ENCODE measurements around the gene ORM2.
"Not testable (repeated sequence)": the region's sequence is repeated elsewhere in the genome, so short reads cannot be mapped to it uniquely, and the experiment has no call there.

The ORM2 gene

DNA sequence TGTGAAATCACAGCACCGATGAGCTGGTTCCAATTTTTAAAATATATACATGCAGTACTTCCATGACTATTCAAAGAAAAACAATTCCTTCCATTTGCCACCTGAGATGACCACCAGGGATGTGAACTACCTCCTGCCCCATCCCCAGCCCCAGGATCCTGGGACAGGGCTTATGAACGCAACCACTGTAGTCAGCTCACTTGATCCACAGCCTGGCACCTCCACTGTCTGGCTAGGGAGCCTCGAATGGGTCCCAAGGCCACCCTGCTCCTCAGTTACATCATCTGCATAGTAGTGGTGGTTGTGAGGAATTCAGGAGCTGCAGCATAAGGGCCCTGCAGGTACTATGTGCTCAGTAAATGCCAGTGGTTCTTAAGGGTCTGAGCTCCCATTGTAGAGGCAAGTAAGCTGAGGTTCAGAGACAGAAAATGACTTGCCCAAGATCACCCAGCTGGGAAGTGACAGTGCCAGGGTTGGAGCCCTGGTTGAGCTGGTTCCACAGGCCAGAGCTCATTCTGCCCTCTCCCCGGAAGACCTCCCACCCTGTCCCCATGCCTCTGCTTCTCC lies 2.9 kb downstream of the ORM2 start:
- DNase-seq (ENCODE audit: low read depth) = not testable (repeated sequence)

DNA sequence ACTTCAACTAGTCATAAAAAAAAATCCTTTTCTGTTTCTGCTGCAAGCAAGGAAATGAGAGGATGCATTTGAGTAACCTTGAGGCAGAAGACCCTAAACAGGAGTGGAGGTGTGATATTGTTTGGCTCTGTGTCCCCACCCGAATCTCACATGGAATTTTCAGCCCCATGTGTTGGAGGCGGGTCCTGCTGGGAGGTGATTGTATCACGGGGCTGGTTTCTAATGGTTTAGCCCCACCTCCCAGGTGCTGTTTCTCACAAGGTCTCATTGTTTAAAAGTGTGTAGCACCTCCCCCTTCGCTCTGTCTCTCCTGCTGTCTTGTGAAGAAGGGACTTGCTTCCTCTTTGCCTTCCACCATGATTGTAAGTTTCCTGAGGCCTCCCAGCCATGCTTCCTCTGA lies 4.0 kb downstream of the ORM2 start:
- DNase-seq (ENCODE audit: low read depth) = not testable (repeated sequence)

DNA sequence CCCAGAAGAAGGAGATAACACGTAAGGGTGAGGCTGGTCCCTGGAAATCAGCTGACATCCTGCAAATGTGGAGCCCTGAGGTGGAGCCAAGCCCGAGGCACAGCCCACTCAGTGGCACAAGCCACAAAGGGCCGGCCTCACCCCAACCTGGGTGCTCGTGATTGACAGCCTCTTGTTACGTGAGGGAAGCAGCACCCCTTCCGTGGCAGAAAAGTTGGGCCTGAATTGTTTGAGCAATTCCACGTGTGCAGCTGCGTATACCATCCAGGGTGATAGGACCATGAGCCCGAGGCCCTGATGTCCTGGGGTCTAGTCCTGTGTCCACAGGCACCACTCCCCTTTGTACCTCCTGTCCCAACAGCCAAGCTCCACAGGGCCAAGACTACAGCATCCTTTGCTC lies 4.8 kb downstream of the ORM2 start:
- DNase-seq (ENCODE audit: low read depth) = no peak

DNA sequence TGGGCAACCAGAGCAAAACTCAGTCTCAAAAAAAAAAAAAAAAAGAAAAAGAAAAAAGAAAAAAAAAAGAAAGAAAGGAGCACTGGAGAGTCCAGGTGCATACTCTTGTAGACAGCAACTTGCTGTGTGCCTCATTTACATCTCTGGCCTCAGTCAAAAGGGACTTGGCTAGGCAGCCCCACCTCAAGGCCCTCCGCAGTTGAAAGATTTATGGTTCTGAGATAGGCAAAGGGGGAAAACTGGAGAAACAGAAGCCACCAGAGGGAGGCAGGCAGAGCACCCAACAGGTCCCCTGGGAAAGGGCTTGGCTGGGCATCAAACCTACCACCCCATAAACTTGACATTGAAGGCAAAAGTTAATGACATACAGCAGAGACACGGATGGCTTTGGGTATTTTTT lies 6.1 kb downstream of the ORM2 start:
- DNase-seq (ENCODE audit: low read depth) = no peak

DNA sequence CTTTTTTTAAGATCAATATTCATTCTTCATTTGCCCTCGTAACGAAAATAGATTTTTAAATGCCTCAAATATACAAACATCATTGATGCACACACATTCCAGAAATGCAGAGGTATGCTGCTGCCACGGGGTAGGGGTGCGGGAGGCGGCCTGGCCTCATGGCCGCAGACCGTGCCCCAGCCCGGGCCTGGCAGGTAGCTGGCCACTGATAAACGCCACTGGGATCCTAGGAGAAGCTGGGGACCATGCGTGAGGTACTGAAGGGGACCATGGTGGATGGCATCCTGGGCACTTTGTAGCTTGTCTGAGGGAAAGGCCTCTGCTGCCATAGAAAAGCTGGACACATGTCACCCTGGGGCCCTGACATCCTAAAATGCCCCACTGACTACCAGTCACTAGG lies 6.5 kb downstream of the ORM2 start:
- DNase-seq (ENCODE audit: low read depth) = no peak

DNA sequence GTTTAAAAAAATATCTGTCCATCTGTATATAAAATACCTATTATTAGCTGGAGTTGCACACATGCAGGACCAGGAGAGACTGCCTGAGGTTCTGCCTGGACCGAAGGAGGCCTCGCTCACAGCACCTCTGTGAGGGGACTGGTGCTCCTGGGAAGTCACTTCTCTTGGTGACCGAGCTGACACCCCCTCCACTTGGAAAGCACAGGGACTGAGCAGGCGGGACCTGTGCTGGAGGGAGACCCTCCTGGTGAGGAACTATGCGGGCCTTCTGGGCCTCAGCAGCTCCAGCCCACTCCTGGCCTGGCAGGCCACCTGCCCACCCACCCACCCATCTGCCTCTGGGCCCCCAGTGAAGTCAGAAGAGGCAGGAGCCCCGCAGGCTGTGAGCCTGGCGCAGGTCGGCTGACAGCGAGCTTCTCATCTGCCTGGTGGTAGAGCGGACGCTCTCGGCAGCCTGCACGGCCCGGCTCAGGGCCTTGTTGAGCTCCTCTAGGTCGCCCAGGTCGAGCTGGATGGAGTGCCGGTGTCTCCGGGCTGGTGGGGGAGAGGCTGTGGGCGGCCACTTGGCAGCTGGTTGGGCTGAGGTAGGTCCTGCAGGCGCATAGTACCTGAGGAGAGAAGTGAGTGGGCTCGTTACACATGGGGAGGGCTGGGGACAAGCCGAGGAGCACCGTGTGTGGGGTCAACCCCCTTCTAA lies 7.2 kb downstream of the ORM2 start:
- DNase-seq (ENCODE audit: low read depth) = no peak

DNA sequence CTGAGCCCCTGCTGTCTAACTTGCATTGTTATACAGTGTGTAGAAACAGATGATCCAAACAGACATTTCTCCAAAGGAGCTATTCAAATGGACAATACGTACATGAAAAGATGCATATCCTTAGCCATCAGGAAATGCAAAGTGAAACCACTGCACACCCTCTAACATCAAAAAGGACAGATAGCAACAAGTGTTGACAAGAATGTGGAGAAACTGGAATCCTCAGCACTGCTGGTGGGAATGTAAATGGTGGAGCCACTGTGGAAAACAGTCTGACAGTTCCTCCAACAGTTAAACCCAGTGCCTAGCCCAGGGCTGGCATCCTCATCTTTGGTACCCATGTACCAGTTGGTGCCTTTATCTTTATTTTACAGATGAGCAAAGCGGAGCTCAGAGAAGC lies 8.5 kb downstream of the ORM2 start:
- no peak for DNase-seq (ENCODE audit: low read depth)

DNA sequence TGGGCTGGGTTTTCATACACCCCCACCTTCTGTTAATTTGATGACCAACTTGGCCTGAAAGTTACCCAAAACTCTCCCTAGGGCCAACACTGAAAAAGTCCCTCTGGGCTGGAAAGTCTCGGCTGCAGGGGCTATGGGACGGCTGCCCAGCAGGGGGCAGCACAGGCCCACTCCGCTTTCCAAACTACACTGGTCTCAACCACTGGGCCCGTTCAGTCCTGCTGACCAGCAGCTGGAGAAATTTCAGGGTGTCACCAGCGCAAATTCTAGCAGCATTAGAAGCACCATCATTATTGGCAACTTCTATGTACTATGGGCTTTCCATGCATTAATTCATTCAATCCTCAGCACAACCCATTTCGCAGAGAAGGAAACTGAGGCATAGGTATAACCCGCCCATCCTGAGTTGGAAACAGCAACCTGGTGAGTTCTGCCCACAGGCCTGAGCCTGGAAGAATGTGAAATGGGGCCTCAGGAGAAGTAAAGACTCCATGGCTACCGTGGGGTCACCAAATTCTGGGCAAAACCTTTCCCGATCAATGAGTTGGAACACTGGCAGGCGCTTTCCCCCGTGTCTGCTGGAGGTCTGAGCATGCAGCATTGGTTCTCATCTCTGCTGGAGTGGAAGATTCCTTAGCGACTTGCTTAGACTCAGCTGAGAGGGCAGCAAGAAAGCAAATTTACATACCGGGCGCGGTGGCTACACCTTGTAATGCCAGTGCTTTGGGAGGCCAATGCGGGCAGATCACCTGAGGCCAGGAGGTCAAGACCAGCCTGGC lies 9.7 kb downstream of the ORM2 start:
- DNase-seq (ENCODE audit: low read depth) = peak; percentile 14

DNA sequence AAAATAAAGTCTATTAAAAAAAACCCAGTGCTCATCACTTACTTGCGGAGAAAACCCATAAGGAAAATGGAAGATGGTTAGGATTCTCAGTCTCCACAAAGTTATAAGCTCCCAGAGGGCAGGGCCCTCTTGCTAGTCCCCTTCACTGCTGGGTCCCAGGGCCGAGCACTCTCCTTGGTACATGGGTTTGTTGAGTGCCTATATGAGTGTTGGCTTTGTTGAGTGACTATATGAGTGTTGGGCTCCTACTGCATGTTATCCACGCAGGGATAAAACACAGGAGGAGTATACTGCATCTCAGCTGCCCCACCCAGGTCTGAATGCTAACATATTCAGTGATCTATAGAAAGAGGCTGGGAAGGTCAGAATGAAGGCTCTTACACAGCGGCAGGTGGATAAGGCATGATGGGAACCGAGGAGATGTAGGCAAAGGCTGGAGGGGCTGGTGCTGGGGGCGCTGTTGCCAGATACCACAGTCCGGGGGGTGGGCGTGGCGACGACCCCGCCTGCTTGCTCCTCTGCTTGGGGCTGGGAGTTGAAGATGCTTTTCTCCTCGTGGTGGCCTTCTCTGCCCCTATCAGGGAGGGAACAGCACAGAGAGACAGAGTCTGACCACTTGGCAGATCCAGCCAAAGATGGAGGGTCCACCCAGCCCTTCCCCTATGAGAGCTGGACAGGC lies 11.6 kb downstream of the ORM2 start:
- DNase-seq (ENCODE audit: low read depth) = no peak

DNA sequence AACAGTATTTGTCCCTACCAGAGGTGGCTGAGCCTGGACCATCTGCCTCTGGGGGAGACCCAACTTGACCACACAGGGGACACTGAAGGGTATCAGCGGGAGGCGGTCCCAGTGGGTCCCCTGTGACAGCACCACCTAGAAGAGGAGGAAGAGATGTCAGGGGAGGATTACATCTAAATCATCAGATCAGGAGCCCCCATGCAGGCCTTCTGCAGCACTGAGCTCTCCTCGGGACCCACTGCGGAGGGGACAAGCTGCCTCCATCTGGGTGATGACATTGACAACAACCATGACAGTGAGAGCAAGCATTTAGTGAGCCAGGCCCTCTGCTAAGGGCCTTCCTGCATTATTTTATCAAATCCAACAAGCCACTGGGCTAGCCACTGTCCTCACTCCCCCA lies 12.3 kb downstream of the ORM2 start:
- no peak for DNase-seq (ENCODE audit: low read depth)

DNA sequence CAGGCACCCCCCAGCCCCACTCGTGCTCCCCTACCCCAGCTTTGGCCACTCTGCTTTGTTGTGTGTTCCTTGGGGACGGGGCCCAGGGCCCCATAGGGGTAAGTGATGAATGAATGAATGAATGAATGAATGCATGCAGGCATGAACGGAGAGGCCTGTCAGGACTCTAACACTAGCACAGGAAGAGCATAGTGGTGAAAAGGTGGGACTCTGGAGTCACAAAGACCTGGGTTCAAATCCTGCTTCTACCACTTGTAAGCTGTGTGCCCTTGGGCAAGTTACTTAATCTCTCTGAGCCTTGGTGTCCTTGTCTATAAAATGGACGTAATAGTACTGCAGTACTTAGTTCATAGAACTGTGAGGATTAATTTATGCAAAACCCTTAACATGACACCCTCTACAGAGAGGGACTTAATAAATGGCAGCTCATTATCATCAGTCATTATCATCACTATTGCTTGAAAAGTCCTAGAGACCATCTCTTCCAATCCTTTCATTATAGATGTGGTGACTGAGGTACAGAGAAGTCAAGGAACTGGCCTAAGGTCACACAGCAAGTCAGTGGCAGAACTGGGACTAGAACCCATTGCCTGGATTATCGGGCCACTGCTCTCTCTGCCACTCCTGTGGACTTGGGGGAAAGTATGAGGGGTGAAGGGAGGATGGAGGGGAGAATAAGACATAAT lies 13.2 kb downstream of the ORM2 start:
- DNase-seq (ENCODE audit: low read depth) = no peak

DNA sequence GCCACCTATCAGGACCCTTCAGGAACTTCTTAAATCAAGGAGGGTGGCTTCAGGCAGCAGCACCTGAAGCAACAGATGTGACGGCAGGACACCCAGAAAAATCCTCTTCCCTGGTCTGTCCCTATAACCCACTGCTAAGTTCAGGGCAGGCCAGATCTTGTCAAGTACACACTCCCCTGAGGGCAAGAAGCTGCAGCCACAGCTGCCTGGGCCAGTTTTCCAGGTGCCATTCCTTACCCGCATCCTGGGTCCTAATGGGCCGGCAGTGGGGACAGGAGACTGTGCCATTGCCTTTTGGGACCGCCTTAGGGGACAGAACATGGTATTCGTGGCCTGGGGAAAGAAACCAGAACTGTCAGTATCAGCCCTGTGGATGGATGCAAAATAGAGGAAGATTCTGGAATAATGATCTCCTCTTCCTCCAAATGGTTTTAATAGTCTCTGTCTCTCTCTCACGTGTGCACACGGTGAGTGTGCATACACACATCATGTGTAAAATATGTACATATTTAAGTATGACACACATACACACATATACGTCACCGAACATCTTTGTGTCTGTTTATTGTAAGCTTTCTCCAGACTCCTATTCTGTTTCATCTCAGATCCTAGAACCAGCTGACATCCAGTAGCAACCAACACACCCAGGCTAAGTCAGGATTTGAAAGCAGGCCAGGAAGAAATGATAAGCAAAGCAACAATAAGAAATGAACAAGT lies 14.0 kb downstream of the ORM2 start:
- no peak for DNase-seq (ENCODE audit: low read depth)

DNA sequence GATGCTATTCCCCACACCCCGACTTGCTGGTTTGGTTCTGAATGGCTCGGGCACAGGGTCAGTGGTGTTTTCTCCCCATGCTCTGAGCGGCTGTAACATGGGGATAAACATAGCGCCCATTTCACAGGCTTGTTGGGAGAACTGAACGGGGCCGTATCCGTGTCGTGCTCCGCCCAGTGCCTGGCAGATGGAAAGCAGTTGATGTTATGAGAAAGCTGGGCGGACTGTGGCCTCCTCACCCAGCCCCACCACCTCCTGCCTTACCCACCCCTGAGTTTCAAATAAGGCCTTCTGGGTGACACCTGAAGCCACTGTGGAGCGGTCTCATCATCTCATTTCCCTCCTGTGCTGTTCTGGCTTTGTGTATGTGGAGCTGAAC lies 14.5 kb downstream of the ORM2 start:
- no peak for DNase-seq (ENCODE audit: low read depth)

DNA sequence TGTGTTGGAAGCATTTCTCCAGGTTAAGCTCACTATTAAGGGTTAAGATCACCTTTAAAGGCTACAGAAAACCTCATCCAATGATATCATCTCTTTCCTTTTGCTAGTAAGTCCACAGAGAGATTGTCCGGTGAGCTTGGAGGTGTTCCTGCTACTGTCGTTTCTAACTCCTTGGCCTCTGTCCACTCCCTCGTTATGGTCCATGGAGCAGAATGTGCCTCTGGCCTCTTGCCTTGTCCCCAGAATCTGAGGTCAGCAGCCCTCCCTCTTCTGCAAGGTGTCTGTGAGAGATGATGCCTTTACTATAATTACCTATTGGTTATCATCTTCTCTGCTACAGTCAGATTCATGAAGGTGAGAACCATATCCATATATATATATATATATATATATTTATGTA lies 15.0 kb downstream of the ORM2 start:
- DNase-seq (ENCODE audit: low read depth) = no peak

DNA sequence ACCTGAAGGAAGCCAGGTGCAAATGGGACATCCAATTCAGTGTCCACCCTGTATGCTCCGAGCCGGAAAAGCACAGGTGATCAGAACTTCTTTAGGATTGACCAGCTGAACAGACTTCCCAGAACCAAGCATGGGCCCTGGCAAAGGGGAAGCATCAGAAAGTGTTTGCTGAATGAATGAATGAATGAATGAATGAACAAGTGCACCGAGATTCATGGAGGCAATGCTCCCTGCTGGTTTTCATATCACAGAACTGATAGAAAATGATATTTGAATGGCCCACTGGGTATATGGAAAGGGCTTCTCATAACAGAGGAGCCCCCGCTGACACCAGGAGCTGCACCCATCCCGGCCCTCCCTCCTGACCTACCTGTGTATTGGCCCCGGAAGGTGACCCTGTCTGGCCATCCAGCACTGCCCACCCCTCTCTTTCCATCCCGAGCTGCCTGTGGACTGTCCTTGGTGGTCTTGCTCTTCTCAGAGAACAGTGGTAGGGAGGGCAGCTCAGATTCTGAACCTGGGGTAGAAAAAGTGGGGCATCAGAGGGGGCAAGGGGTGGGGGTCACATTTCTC lies 15.9 kb downstream of the ORM2 start:
- no peak for DNase-seq (ENCODE audit: low read depth)

DNA sequence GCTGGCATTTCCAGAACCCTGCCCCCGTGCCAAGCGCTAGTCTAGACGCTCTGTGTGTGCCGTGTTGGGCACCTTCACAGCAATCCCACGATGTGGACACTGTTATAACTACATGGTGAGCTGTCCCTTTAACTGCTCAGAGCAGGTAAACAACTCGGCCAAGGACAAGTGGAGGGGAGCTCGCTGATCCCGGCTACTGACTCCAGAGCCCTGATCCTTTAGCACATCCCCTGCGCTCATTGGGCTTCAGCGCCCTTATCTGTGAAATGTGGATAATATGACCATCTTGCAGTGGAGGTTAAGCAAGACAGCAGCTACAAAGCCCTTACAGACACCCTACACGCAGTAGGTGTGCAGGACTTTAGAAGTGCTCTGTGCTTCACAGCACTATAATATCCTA lies 16.5 kb downstream of the ORM2 start:
- DNase-seq (ENCODE audit: low read depth) = no peak

DNA sequence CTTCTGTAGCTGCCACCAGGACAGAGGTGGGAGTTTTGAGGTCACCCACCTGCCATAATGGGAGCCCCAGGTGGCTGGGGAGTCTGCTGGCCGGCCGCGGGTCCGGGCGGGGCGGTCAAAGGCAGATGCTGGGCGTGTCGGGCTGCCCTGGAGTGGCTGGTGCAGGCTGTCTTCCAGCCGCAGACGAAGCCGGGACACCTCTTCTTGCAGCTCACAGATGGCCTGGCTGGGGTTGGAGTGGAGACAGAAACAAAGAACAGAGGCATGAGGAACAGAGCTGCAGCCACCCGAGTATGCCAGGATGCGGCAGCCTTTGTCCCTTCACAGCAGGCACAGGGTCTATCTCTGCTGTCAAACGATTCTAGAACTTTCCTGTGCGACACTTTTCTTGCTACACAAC lies 18.0 kb downstream of the ORM2 start:
- DNase-seq (ENCODE audit: low read depth) = no peak

DNA sequence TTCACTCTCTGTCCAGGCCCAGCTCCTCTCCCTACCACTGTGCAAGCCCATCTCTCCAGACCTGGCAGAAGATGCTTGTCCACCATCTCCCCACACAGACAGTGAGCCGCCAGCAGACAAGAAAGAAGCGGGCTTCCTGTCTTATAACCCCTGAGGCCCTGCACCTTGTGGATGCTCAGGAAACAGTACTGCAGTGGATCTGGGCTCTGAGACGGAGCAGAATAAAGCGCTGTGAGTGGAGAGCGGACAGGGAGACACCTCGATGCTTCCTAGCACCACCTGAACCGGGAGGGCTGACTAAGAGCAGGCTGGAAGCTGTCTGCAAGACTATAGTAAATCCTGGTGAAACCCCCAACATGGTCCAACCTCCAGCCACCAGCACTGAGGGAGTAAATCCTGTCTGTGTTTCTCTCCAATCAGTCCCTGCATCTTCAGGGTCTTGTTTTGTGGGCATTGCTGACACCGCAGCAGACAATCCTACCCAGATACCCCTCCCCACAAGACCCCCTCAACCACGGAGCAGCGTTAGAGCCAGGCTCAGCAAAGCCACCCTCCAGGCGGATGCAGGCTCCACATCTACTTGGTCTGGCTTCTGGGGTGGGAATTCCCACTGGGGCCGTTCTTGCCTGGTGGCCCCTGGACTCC lies 18.7 kb downstream of the ORM2 start:
- DNase-seq (ENCODE audit: low read depth) = no peak

DNA sequence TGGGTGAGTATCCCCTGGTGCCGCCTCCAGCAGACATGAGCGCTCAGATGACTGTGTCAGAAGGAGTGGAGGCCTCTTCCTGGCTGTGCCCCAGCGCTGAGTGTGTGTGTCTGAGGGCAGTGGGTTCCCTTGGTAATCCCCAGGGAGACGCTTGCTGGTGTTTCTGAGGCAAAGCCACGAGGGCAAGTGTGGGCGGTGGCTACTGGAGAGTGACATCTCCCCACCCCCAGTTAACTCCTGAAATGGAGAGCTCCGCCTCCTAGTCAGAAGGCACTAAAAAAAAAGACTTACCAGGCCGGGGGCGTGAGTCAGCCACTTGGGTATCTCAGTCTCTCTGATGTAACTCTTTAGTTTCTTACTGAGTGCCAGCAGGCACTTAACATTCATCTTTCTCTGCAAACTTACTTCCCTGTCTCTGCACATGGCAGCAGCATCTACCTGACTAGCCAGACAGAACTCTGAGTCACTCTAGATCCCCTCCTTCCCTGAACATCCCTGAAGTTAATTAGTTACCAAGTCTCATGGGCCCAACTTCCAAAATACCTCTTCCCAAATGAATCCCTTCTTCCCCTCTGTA lies 19.3 kb downstream of the ORM2 start:
- DNase-seq (ENCODE audit: low read depth) = peak; percentile 61

DNA sequence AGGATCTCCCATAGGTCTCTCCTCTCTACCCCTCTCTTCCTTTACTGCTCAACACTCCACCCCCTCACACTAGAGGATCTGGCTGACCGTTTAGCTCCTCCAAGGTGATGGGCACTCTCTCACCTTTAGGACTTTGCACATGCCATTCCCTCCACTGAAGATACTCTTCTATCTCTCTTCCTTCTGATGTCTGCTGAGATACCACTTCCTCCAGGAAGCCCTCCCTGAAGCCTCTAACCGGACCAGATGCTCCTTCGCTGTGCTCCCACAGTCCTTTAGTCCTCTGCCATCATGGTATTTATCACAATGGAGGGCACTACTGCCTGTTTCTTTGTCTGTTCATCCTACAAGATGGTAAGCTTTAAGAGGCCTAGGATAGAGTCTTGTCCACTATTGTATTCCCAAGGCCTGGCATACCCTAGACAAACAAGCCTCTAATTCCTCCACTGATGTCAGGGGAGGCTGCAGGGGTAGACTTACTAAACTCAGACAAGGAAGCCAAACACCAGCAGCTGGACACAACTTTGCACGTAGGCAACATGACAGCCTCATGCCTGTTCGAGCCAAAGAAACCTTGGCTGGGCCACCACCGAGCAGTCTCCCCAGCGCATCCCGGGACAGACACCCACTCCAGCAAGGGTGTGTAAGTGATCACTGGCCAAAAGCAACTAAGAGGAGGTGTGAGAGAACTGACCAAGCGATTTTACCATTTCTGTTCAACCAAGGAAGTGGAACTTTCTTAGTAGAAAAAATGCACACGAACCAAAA lies 20.2 kb downstream of the ORM2 start:
- DNase-seq (ENCODE audit: low read depth) = no peak

Measured in stimulated activated CD8-positive, alpha-beta memory T cell treated with anti-CD3 and anti-CD28 coated beads, Interleukin-12 subunit alpha, Interleukin-12 subunit beta, amount 100 ng/mL, for 4 hours (primary cell).